ENCODE data around the gene ARHGAP44.

GRCh38 chr17:12985431-12986293 lies 196.4 kb downstream of the ARHGAP44 start:
- TF ChIP-seq CTCF (IDR thresholded peaks at IDR 0.05) (no peak), EZH2 (IDR thresholded peaks at IDR 0.05) (no peak)
